Stimulated activated CD4-positive, alpha-beta T cell treated with anti-CD3 and anti-CD28 coated beads, Interleukin-1b, Interleukin-23, amount 100 ng/mL, for 24 hours (primary cell): ENCODE measurements around the gene TSPAN15.

Experiments
- DNase-seq, 4 experiments: peaks; one replicate each; pipeline ENCODE4 v3.0.0-alpha.2; 2020; ENCODE audit warnings: low read depth in 4 of 4, low spot score in 1 of 4

TSPAN15 gene

DNA sequence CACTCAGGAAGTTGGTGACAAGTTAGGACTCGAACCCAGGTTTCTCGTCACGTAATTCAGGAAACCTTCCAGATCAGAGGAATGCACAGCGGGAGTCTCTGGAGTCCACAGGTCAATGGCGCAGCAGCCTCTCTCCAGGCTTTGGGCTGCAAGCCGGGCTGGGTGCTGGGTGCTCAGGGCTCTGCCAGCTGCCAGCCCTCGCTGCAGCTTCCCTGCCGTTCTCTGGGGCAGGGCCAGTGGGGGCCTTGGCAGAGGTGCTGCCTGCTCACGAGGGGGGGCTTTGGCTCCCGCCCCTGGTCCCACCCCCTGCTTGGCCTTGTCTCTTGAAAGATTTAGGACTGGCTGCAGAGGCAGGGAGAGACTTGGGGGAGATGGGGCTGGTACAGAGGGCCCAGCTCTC, 34.6 kb upstream of the TSPAN15 start, which contains the start of gene TACR2:
TACR2 (minus strand) TSS at position 224 of the 400 bp plus-strand sequence. CDS start 595 bp downstream, outside the sequence.
- DNase-seq = no peak

- DNase-seq = no peak
Observed at GRCh38 chr10:69417542-69417941, 33.7 kb upstream of the TSPAN15 start.

DNA sequence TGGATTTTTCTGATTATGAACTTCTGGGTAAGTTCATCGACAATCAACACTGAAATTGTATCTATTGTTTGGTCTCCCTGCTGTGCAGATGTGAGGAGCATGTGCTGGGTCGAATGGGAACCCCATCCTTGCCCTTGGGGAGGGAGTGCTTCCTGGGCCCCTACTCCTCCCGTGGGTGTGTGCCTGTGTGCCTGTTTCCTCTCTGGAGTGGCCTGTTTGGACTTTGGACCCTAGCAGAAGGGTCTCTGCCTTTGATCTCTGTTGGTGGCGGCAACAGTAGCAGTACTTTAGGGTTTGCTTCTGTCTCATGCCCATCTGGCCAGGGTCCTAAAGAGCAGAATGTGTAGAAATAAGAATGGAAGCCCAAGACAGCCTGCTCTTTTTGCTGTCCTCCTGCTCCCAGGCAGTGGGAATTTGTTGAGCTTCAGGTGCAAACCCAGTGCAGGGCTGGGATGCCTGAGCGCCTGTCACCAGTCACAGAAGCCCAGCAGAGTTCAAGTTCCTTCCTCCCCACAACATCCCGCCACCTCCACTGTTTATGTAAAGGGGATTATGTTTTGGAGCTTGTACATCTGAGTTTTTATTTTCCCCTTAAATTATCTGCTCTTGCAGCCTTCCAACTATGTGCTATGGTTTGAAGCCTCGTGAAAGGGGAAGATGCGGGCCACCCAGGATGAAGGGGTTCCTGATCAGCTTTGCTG, 33.1 kb upstream of the TSPAN15 start:
- no peak for DNase-seq

DNA sequence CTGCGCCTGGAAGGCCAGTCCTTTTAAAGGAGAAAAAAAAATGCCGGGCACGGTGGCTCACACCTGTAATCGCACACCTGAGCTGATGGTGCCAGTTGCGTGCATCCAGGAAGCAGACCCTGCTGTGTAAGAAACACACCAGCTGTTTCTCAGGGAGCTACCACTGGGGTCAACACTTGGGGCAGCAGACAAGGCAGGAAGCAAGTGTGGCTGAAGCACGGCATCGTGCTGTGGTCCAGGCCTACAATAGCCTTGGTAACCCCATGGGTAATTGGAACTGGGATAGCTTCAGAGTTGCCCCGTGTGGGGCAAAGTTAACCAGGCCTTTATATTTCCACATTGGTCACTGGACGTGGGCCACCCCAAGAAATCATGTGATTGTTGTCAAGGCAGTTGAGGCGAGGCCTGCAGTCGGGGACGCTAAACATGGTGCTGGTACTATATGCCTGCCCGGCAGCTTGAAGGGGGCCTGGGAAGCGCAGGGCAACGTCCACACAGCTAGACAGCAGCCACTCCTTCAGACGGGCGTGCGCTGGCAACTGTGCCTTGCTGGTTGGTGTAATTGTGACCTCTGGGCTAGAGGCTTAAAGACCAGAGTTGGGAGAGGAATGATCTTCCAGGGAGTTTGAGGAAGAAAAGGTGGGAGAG, 32.0 kb upstream of the TSPAN15 start:
- no peak for DNase-seq

DNA sequence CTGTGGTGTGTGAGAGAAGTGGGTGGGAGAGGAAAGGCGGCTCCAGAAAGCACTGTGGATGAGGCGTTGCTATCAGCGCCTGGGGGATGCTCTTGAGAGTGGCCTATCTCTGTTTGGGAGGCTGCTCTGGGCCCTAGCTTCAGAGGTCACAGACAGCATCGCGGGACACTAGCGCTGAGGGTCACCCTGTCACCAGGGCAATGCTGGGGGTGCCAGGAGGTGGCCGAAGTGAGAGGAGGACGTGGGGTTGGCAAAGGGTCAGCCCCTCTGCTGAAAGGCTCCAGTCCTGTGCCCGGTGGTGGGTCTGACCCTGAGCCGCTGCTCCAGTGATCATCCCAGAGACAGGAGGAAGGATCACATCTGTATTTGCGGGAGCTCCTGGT, 31.5 kb upstream of the TSPAN15 start:
- no peak for DNase-seq

GRCh38 chr10:69421611-69422308, 29.5 kb upstream of the TSPAN15 start:
- DNase-seq = no peak

GRCh38 chr10:69422676-69423075, 28.6 kb upstream of the TSPAN15 start:
- DNase-seq = no peak

GRCh38 chr10:69425041-69425440, 26.2 kb upstream of the TSPAN15 start:
- no peak for DNase-seq

GRCh38 chr10:69425511-69426298, 25.6 kb upstream of the TSPAN15 start:
- no peak for DNase-seq

GRCh38 chr10:69426376-69426727, 24.9 kb upstream of the TSPAN15 start:
- no peak for DNase-seq

GRCh38 chr10:69428165-69428564, 23.1 kb upstream of the TSPAN15 start:
- no peak for DNase-seq

DNA sequence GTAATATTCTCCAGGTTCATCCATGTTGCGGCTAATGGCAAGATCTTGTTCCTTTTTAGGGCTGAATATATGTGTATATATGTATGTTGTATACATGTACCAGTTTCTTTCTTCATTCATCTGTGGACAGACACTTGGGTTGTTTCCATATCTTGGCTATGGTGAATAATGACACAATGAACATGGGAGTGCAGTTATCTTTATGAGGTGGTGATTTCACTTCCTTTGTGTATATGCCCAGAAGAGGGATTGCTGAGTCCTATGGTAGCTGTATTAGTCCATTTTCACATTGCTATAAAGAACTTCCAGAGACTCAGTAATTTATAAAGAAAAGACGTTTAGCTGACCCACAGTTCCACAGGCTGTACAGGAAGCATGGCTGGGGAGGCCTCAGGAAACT, 17.1 kb upstream of the TSPAN15 start:
- no peak for DNase-seq

DNA sequence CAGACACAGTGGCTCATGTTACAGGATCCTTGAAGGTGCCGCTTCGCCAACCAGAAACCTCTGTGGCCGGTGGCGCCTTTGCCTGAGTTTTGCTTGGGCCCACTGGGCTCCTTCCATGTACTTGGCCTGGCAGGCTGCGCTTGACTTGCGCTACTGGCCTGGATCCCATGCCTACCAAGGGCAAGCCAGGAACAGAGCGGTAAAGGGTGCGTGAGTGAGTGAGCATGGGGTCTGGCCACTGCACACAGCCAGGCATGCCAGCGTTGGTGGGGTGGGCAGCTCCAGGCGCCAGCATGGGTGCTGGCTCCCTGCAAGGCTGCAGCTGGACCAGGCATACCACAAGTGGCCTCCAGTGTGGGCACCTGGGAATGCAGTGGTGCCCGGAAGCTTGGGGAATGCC, 16.3 kb upstream of the TSPAN15 start:
- no peak for DNase-seq

DNA sequence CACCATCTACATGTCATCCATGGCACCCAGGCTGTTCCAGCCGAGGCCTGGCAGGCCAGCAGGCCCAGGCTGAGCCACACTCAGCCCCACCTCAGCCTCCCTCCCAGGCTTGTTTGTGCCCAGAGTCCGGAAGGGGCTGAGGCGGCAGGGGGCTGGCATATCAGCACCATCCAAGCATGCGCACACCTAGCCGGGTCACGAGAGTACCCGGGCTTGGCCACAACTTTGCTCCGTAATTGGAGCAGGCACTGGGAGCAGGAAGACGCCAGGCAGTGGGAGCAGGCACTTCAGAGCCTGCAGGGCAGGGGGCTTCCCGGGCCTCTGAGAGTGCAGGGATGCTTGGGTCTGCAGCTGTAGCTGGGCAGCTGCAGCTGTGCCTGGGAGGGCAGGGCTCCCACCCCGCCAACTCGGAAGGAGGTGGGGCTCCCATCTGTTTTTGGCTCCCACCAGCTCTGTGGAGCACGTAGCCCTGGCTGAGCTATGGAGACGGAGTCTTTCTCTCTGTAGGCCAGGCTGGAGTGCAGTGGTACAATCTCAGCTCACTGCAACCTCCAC, 15.2 kb upstream of the TSPAN15 start:
- DNase-seq = no peak

DNA sequence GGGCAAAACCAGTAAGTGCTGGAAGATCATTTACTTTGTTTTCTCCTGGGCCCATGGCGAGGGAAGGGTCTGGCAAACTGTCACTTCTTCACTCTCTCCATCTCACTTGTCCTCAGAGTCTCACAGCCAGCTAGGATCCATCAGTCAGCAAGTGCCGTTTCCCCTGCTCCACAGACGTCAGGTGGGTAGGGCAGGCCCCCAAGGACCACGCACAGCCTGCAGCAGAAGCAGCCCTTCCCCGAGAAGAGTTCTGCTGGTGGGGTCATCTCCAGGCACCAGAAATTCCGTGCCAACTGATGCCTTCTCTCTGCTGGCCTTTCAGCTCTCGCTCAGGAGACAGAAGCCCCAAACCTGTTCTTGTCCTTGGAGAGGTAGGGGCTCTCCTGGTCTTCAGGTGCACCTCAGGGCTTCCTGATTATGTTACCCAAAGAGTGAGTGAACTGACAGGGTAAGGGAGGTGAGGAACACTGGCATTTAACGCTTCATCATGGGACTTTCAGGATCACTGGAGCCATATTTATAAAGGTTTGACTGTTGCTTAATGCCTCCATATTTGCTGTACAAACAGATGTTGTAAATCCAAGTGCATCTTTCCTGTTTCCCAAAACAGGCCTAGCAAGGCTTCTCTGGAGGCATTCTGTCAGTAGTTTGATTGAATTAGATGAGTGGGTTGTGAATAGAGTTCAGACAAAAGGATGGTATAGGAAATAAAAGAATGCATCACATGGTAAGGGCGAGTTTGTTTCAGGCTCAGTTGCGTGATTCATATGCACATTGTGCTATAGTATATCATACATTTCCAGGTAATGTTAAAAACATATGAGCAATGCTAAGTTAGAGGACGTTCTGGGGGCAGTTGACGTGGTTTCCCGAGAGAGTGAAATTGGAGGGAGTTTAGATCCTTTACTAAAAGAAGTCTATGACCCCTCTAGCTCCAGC, 13.7 kb upstream of the TSPAN15 start:
- DNase-seq = no peak

DNA sequence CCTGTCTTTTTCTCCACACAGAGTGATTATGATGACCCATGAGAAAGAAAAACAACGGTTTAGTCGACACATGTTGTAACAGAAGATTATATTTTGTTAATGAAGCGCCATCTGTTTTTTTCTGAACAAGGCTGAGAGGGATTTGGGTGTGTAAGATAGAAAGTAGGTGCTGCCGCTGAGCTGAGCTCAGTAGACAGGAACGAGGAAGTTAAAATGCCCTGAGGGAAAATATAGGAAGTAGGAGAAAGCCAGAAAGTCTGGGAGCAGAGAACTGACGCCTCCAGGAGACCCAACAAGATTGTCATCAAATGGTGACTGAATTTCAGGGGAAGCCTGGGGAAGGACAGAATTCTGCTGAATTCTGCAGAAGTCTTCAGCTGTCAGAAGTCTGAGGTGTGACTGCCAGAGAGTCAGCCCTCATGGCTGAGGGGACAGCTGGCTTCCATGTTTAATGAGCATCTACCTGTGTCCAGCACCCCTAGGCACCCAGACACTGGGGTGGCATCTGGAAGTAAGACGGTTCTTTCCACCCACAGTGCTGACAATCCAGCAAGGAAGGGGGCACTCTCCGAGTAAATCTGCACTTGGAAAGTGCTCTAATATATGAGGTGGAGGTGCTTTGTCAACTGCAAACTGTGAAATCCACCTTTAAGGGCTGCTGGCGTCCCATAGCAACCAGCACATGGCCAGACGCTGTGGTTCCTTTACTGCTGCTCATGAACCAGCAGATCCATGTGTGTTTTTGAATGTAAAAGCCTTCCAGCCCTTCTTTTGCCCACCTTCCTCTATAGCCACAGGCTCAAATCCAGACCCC, 12.5 kb upstream of the TSPAN15 start:
- no peak for DNase-seq

- DNase-seq = no peak
Observed at GRCh38 chr10:69439350-69439739, 11.9 kb upstream of the TSPAN15 start.

GRCh38 chr10:69439813-69440506, 11.3 kb upstream of the TSPAN15 start:
- DNase-seq = no peak

GRCh38 chr10:69443354-69443753, 7.9 kb upstream of the TSPAN15 start:
- DNase-seq = no peak
